ENCODE measurements around the gene NTRK3.

NTRK3 gene

GRCh38 chr15:87930457-87930856, 326.1 kb downstream of the NTRK3 start:
- no peaks in the 10 kb centered on the region for H3K36me3 ChIP-seq (ENCODE audit: insufficient read depth, low read length)
- H3K9me3 ChIP-seq (replicated peaks; ENCODE audit: low read length): no peaks in the 10 kb centered on the region
- H3K4me2 ChIP-seq (ENCODE audit: low read length): no peak overlapping the region
- H3K9ac ChIP-seq (ENCODE audit: low read depth, low read length): no peak overlapping the region
- H3K27me3 ChIP-seq (ENCODE audit: control insufficient read depth, insufficient read depth, low read length): no peaks in the 10 kb centered on the region
- H3K4me1 ChIP-seq (ENCODE audit: control insufficient read depth, insufficient read depth, low read length): no peaks in the 10 kb centered on the region
- H3K4me3 ChIP-seq (ENCODE audit: low read length): no peak overlapping the region

GRCh38 chr15:87929841-87930240, 326.7 kb downstream of the NTRK3 start:
- no peaks in the 10 kb centered on the region for H3K9me3 ChIP-seq (replicated peaks; ENCODE audit: low read length)
- no peak overlapping the region for H3K4me3 ChIP-seq (ENCODE audit: low read length)
- H3K27me3 ChIP-seq (ENCODE audit: control insufficient read depth, insufficient read depth, low read length): no peaks in the 10 kb centered on the region
- H3K36me3 ChIP-seq (ENCODE audit: insufficient read depth, low read length): no peaks in the 10 kb centered on the region
- H3K9ac ChIP-seq (ENCODE audit: low read depth, low read length): no peak overlapping the region
- H3K4me2 ChIP-seq (ENCODE audit: low read length): no peak overlapping the region
- no peaks in the 10 kb centered on the region for H3K4me1 ChIP-seq (ENCODE audit: control insufficient read depth, insufficient read depth, low read length)

DNA sequence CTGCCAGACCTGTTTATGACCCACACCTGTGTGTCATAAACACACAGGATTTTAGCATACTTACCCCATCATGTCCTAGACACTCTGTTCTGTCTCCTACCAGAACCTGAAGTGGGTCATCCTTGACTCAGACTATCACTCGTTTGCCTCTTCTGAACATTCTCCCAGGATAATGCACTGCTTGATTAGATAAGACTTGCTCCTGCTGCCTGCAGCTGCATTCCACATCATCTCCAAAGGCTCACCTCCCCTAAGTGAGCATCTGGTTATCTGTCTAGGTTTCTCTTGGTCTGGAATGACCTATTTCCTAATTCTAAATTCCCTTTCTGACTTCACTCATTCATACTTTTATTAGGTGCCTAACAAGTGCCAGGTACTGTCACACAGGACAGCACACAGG, 332.1 kb downstream of the NTRK3 start:
- no peak overlapping the region for H3K9ac ChIP-seq (ENCODE audit: low read depth, low read length)
- no peaks in the 10 kb centered on the region for H3K4me1 ChIP-seq (ENCODE audit: control insufficient read depth, insufficient read depth, low read length)
- H3K9me3 ChIP-seq (replicated peaks; ENCODE audit: low read length): no peaks in the 10 kb centered on the region
- no peak overlapping the region for H3K4me3 ChIP-seq (ENCODE audit: low read length)
- no peaks in the 10 kb centered on the region for H3K36me3 ChIP-seq (ENCODE audit: insufficient read depth, low read length)
- no peaks in the 10 kb centered on the region for H3K27me3 ChIP-seq (ENCODE audit: control insufficient read depth, insufficient read depth, low read length)
- H3K4me2 ChIP-seq (ENCODE audit: low read length): no peak overlapping the region

DNA sequence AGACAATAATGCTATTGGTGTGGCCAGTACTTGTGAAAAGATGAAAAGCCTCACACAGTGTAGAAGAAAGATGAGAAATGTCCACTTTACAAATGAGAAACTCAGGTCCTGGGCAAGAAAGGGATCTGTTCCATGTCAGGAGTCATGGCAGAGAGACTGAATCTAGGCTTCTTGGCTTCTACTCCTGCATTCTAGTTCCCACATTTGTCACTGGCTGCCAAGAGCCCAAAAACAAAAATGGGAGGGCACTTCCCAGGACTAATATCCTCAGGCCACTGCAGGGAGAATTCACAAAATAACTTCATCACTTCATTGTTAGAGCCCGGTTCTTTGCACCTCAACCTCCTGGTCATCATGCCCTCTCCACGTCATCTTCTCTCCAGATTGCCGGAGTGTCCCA, 337.5 kb downstream of the NTRK3 start:
- no peaks in the 10 kb centered on the region for H3K36me3 ChIP-seq (ENCODE audit: insufficient read depth, low read length)
- H3K4me3 ChIP-seq (ENCODE audit: low read length): no peak overlapping the region
- H3K9ac ChIP-seq (ENCODE audit: low read depth, low read length): no peak overlapping the region
- H3K27me3 ChIP-seq (ENCODE audit: control insufficient read depth, insufficient read depth, low read length): no peaks in the 10 kb centered on the region
- no peaks in the 10 kb centered on the region for H3K9me3 ChIP-seq (replicated peaks; ENCODE audit: low read length)
- no peak overlapping the region for H3K4me2 ChIP-seq (ENCODE audit: low read length)
- no peaks in the 10 kb centered on the region for H3K4me1 ChIP-seq (ENCODE audit: control insufficient read depth, insufficient read depth, low read length)

GRCh38 chr15:87917480-87917879, 339.1 kb downstream of the NTRK3 start:
- Histone ChIP-seq H3K9ac (ENCODE audit: low read depth, low read length) (no peak overlapping the region), H3K36me3 (ENCODE audit: insufficient read depth, low read length) (no peaks in the 10 kb centered on the region), H3K9me3 (replicated peaks; ENCODE audit: low read length) (no peaks in the 10 kb centered on the region)

DNA sequence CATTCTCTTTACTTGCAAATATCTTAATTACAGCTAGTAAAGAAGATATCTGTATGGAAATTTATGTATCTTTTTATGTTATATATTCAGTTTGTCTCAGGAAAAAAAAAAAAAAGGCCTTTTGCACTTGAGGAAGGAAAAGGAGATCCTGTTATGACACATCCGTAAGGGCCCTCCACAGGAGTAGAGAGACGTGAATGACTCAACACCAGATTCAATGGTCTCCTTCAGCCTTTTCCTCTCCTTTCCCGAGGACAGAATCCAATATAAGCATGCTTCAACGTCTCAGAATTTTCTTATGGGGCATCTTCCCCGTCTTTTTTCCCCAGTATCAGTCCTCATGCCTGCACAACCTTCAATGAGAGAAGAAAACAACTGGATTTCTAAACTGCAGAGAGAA, 340.3 kb downstream of the NTRK3 start:
- no peaks in the 10 kb centered on the region for H3K9me3 ChIP-seq (replicated peaks; ENCODE audit: low read length)
- no peaks in the 10 kb centered on the region for H3K27me3 ChIP-seq (ENCODE audit: control insufficient read depth, insufficient read depth, low read length)
- no peak overlapping the region for H3K4me3 ChIP-seq (ENCODE audit: low read length)
- H3K4me2 ChIP-seq (ENCODE audit: low read length): no peak overlapping the region
- H3K9ac ChIP-seq (ENCODE audit: low read depth, low read length): no peak overlapping the region
- no peaks in the 10 kb centered on the region for H3K36me3 ChIP-seq (ENCODE audit: insufficient read depth, low read length)
- no peaks in the 10 kb centered on the region for H3K4me1 ChIP-seq (ENCODE audit: control insufficient read depth, insufficient read depth, low read length)

More at GRCh38 chr15:87917480-87917879, 339.1 kb downstream of the NTRK3 start:
- H3K4me3 ChIP-seq (ENCODE audit: low read length): no peak overlapping the region
- no peak overlapping the region for H3K4me2 ChIP-seq (ENCODE audit: low read length)
- H3K27me3 ChIP-seq (ENCODE audit: control insufficient read depth, insufficient read depth, low read length): no peaks in the 10 kb centered on the region
- no peaks in the 10 kb centered on the region for H3K4me1 ChIP-seq (ENCODE audit: control insufficient read depth, insufficient read depth, low read length)

- Histone ChIP-seq H3K4me1 (ENCODE audit: control insufficient read depth, insufficient read depth, low read length) (no peaks in the 10 kb centered on the region), H3K9me3 (replicated peaks; ENCODE audit: low read length) (no peaks in the 10 kb centered on the region), H3K36me3 (ENCODE audit: insufficient read depth, low read length) (no peaks in the 10 kb centered on the region), H3K4me2 (ENCODE audit: low read length) (no peak overlapping the region), H3K9ac (ENCODE audit: low read depth, low read length) (no peak overlapping the region), H3K4me3 (ENCODE audit: low read length) (no peak overlapping the region), H3K27me3 (ENCODE audit: control insufficient read depth, insufficient read depth, low read length) (no peaks in the 10 kb centered on the region)
Observed at GRCh38 chr15:87910301-87910700, 346.2 kb downstream of the NTRK3 start.

DNA sequence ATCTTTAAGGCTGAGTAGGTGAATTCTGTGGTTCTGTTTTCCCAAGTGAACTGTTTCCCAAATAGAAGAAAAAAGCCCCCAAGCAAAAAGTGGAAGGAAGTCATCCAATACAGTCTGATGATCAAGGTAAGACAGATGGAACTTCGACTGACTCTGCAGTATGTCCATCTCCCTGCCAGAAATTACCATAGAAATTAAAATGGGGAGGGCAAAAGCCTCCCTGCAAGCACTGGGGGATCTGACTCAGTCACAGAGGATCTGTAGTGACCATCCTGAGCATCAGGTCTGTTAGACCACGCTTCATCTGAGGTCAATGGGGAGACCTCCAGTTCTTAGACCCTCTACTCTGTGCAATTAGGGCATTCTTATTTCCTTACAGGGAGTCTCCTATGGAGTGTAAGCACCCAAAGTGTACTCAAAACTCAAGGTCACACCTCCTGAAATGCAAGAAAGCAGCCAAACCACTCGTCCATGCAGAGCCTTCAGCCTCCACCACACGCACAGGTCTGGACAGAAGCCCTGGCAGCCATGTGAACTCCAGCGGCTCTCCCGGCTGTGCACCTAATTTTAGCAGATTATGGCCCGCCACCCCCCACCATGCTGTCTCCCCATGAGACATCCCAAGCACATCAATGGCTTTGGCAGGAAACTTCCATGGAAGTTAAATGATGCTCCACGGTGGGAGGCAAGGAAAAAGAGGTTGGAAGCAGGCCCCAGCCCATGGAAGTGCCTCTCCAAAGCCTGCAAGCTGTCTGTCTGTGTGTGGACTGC, 348.7 kb downstream of the NTRK3 start:
- H3K27me3 ChIP-seq (ENCODE audit: control insufficient read depth, insufficient read depth, low read length): no peaks in the 10 kb centered on the region
- H3K9ac ChIP-seq (ENCODE audit: low read depth, low read length): no peak overlapping the region
- no peaks in the 10 kb centered on the region for H3K36me3 ChIP-seq (ENCODE audit: insufficient read depth, low read length)
- no peaks in the 10 kb centered on the region for H3K9me3 ChIP-seq (replicated peaks; ENCODE audit: low read length)
- H3K4me2 ChIP-seq (ENCODE audit: low read length): no peak overlapping the region
- H3K4me1 ChIP-seq (ENCODE audit: control insufficient read depth, insufficient read depth, low read length): no peaks in the 10 kb centered on the region
- no peak overlapping the region for H3K4me3 ChIP-seq (ENCODE audit: low read length)

DNA sequence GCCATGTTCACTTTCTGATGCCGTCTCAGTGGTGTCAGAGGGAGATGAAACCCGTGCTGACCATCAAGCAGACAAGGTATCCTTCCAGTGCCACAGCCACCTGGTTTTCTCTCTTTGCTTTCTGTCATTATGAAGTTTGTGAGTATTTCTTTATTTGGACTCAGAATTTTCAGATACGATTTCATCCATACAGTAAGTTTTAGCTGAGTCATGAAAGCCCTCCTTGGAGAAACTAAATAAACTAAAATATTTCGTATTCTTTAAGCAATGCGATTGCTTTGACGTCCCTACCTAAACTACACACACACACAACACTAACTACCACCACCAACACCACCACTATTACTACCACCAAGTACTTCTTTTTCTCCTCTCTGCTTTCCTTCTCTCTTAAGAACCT, 350.1 kb downstream of the NTRK3 start:
- no peaks in the 10 kb centered on the region for H3K4me1 ChIP-seq (ENCODE audit: control insufficient read depth, insufficient read depth, low read length)
- no peak overlapping the region for H3K4me3 ChIP-seq (ENCODE audit: low read length)
- H3K36me3 ChIP-seq (ENCODE audit: insufficient read depth, low read length): no peaks in the 10 kb centered on the region
- H3K27me3 ChIP-seq (ENCODE audit: control insufficient read depth, insufficient read depth, low read length): no peaks in the 10 kb centered on the region
- no peaks in the 10 kb centered on the region for H3K9me3 ChIP-seq (replicated peaks; ENCODE audit: low read length)
- no peak overlapping the region for H3K4me2 ChIP-seq (ENCODE audit: low read length)
- H3K9ac ChIP-seq (ENCODE audit: low read depth, low read length): no peak overlapping the region

- no peak overlapping the region for H3K4me2 ChIP-seq (ENCODE audit: low read length)
- no peaks in the 10 kb centered on the region for H3K4me1 ChIP-seq (ENCODE audit: control insufficient read depth, insufficient read depth, low read length)
- no peak overlapping the region for H3K4me3 ChIP-seq (ENCODE audit: low read length)
Observed at GRCh38 chr15:87902772-87903426, 353.6 kb downstream of the NTRK3 start.

GRCh38 chr15:87901926-87902690, 354.4 kb downstream of the NTRK3 start:
- no peaks in the 10 kb centered on the region for H3K4me1 ChIP-seq (ENCODE audit: control insufficient read depth, insufficient read depth, low read length)
- no peak overlapping the region for H3K4me3 ChIP-seq (ENCODE audit: low read length)
- H3K4me2 ChIP-seq (ENCODE audit: low read length): no peak overlapping the region
- no peaks in the 10 kb centered on the region for H3K36me3 ChIP-seq (ENCODE audit: insufficient read depth, low read length)
- no peak overlapping the region for H3K9ac ChIP-seq (ENCODE audit: low read depth, low read length)
- no peaks in the 10 kb centered on the region for H3K27me3 ChIP-seq (ENCODE audit: control insufficient read depth, insufficient read depth, low read length)
- no peaks in the 10 kb centered on the region for H3K9me3 ChIP-seq (replicated peaks; ENCODE audit: low read length)

More at GRCh38 chr15:87902772-87903426, 353.6 kb downstream of the NTRK3 start:
- Histone ChIP-seq H3K9ac (ENCODE audit: low read depth, low read length) (no peak overlapping the region), H3K9me3 (replicated peaks; ENCODE audit: low read length) (no peaks in the 10 kb centered on the region), H3K36me3 (ENCODE audit: insufficient read depth, low read length) (no peaks in the 10 kb centered on the region), H3K27me3 (ENCODE audit: control insufficient read depth, insufficient read depth, low read length) (no peaks in the 10 kb centered on the region)

All from skeletal muscle satellite cell (primary cell).